ENCODE results near the gene APLP2. TPM values are rescaled to one million over a fixed set of nuclear protein-coding genes. Genes with fewer than 3 reads are reported as not detected.
"Not testable (repeated sequence)": the region's sequence is repeated elsewhere in the genome, so short reads cannot be mapped to it uniquely, and the experiment has no call there.

The APLP2 gene
- total and polyA plus RNA-seq, 4 experiments from 2014 or later, result 33.0 to 65.3 (median 50.3) TPM

GRCh38 chr11:130172001-130172400, 102.3 kb downstream of the APLP2 start:
- H3K36me3 ChIP-seq (ENCODE audit: insufficient read depth, low read length); H3K4me1 ChIP-seq (ENCODE audit: insufficient read depth, low read length); POLR2A ChIA-PET (ENCODE audit: partially characterized antibody); H3K36me3 Mint-ChIP-seq; DNase-seq; H3K9me3 ChIP-seq (ENCODE audit: control insufficient read depth in 1 of 2, low read length in 2 of 2); H3K27ac ChIP-seq (ENCODE audit: low read depth, low read length); H3K4me3 ChIP-seq (ENCODE audit: low read length in 2 of 2); H3K27me3 ChIP-seq (ENCODE audit: insufficient read depth, low read length); intact Hi-C loops (cut with micrococcal nuclease); H3K4me1 Mint-ChIP-seq; H3K27ac Mint-ChIP-seq; H3K4me3 Mint-ChIP-seq: not testable (repeated sequence)
- CTCF ChIA-PET (ENCODE audit: partially characterized antibody), result interaction anchor here (0.7 kb wide), 1 partner anchor 56 kb away, joined by 3 read pairs; no protein-coding TSS in a partner anchor
- Mint-ChIP-seq H3K9me3 (peaks cover 3 to 14% (median 7%) of the 10 kb centered on the region in 8 donors), H3K27me3 (peaks cover 17 to 23% of the 10 kb centered on the region in 2 donors)

- peaks cover 3 to 14% (median 7%) of the 10 kb centered on the region in 8 donors for H3K9me3 Mint-ChIP-seq
- Histone ChIP-seq H3K27ac (ENCODE audit: low read depth, low read length) (no peak overlapping the region), H3K36me3 (ENCODE audit: insufficient read depth, low read length) (no peaks in the 10 kb centered on the region), H3K9me3 (ENCODE audit: control insufficient read depth in 1 of 2, low read length in 2 of 2) (no peaks in the 10 kb centered on the region), H3K4me3 (ENCODE audit: low read length in 2 of 2) (no peak overlapping the region), H3K27me3 (ENCODE audit: insufficient read depth, low read length) (no peaks in the 10 kb centered on the region), H3K4me1 (ENCODE audit: insufficient read depth, low read length) (no peaks in the 10 kb centered on the region)
- ChIA-PET POLR2A (ENCODE audit: partially characterized antibody) (no interaction called here), CTCF (ENCODE audit: partially characterized antibody) (no interaction called here)
- peaks cover 7 to 15% of the 10 kb centered on the region in 2 donors for H3K27me3 Mint-ChIP-seq
- no peak overlapping the region for H3K4me3 Mint-ChIP-seq
- no peak overlapping the region for H3K27ac Mint-ChIP-seq
- H3K36me3 Mint-ChIP-seq, result peaks cover 1 to 6% of the 10 kb centered on the region in 2 donors
- intact Hi-C loops (cut with micrococcal nuclease), result no loop called here
- no peak for DNase-seq
- no peaks in the 10 kb centered on the region for H3K4me1 Mint-ChIP-seq
Observed at GRCh38 chr11:130174642-130175041, 104.9 kb downstream of the APLP2 start.

- POLR2A ChIA-PET (ENCODE audit: partially characterized antibody), result no interaction called here
Observed at GRCh38 chr11:130175898-130176297, 106.2 kb downstream of the APLP2 start.

GRCh38 chr11:130177782-130178181, 108.1 kb downstream of the APLP2 start:
- POLR2A ChIA-PET (ENCODE audit: partially characterized antibody), result no interaction called here
- CTCF ChIA-PET (ENCODE audit: partially characterized antibody), result no interaction called here
- no peaks in the 10 kb centered on the region for H3K4me1 ChIP-seq (ENCODE audit: insufficient read depth, low read length)
- no peak overlapping the region for H3K27ac Mint-ChIP-seq
- H3K4me3 Mint-ChIP-seq, result no peak overlapping the region
- no peak for DNase-seq
- peaks cover 3 to 14% (median 7%) of the 10 kb centered on the region in 8 donors for H3K9me3 Mint-ChIP-seq
- H3K27ac ChIP-seq (ENCODE audit: low read depth, low read length), result no peak overlapping the region
- no peaks in the 10 kb centered on the region for H3K9me3 ChIP-seq (ENCODE audit: control insufficient read depth in 1 of 2, low read length in 2 of 2)
- no peaks in the 10 kb centered on the region for H3K27me3 ChIP-seq (ENCODE audit: insufficient read depth, low read length)
- intact Hi-C loops (cut with micrococcal nuclease), result no loop called here
- H3K4me1 Mint-ChIP-seq, result no peaks in the 10 kb centered on the region
- H3K27me3 Mint-ChIP-seq, result peaks cover 7% of the 10 kb centered on the region in 2 donors
- H3K4me3 ChIP-seq (ENCODE audit: low read length in 2 of 2), result no peak overlapping the region
- peaks cover 1 to 6% of the 10 kb centered on the region in 2 donors for H3K36me3 Mint-ChIP-seq
- no peaks in the 10 kb centered on the region for H3K36me3 ChIP-seq (ENCODE audit: insufficient read depth, low read length)

More at GRCh38 chr11:130175898-130176297, 106.2 kb downstream of the APLP2 start:
- DNase-seq, result no peak
- Histone ChIP-seq H3K9me3 (ENCODE audit: control insufficient read depth in 1 of 2, low read length in 2 of 2) (no peaks in the 10 kb centered on the region), H3K27ac (ENCODE audit: low read depth, low read length) (no peak overlapping the region), H3K27me3 (ENCODE audit: insufficient read depth, low read length) (no peaks in the 10 kb centered on the region), H3K4me1 (ENCODE audit: insufficient read depth, low read length) (no peaks in the 10 kb centered on the region), H3K4me3 (ENCODE audit: low read length in 2 of 2) (no peak overlapping the region), H3K36me3 (ENCODE audit: insufficient read depth, low read length) (no peaks in the 10 kb centered on the region)
- Mint-ChIP-seq H3K9me3 (peaks cover 3 to 14% (median 7%) of the 10 kb centered on the region in 8 donors), H3K36me3 (peaks cover 1 to 6% of the 10 kb centered on the region in 2 donors), H3K4me3 (no peak overlapping the region), H3K27ac (no peak overlapping the region), H3K27me3 (peaks cover 5 to 11% of the 10 kb centered on the region in 2 donors), H3K4me1 (no peaks in the 10 kb centered on the region)
- CTCF ChIA-PET (ENCODE audit: partially characterized antibody), result interaction anchor here (1.1 kb wide), 1 partner anchor 33 kb away, joined by 3 read pairs; no protein-coding TSS in a partner anchor
- intact Hi-C loops (cut with micrococcal nuclease), result no loop called here

- Histone ChIP-seq H3K27me3 (ENCODE audit: insufficient read depth, low read length) (no peaks in the 10 kb centered on the region), H3K36me3 (ENCODE audit: insufficient read depth, low read length) (no peaks in the 10 kb centered on the region), H3K4me1 (ENCODE audit: insufficient read depth, low read length) (no peaks in the 10 kb centered on the region), H3K27ac (ENCODE audit: low read depth, low read length) (no peak overlapping the region), H3K4me3 (ENCODE audit: low read length in 2 of 2) (no peak overlapping the region), H3K9me3 (ENCODE audit: control insufficient read depth in 1 of 2, low read length in 2 of 2) (no peaks in the 10 kb centered on the region)
- Mint-ChIP-seq H3K4me3 (no peak overlapping the region), H3K4me1 (no peaks in the 10 kb centered on the region), H3K27ac (no peak overlapping the region), H3K9me3 (peaks cover 3 to 14% (median 7%) of the 10 kb centered on the region in 8 donors), H3K36me3 (peaks cover 1 to 6% of the 10 kb centered on the region in 2 donors), H3K27me3 (peaks cover 4 to 7% of the 10 kb centered on the region in 2 donors)
- intact Hi-C loops (cut with micrococcal nuclease), result no loop called here
- no peak for DNase-seq
- ChIA-PET POLR2A (ENCODE audit: partially characterized antibody) (no interaction called here), CTCF (ENCODE audit: partially characterized antibody) (no interaction called here)
Observed at GRCh38 chr11:130178441-130179339, 109.0 kb downstream of the APLP2 start.

GRCh38 chr11:130179396-130180306, 110.0 kb downstream of the APLP2 start:
- no peak overlapping the region for H3K27ac ChIP-seq (ENCODE audit: low read depth, low read length)

GRCh38 chr11:130180491-130180890, 110.8 kb downstream of the APLP2 start:
- no peak for DNase-seq
- Mint-ChIP-seq H3K36me3 (peaks cover 1 to 3% of the 10 kb centered on the region in 2 donors), H3K27ac (no peak overlapping the region)

More at GRCh38 chr11:130179396-130180306, 110.0 kb downstream of the APLP2 start:
- DNase-seq, result no peak
- CTCF ChIA-PET (ENCODE audit: partially characterized antibody), result no interaction called here
- intact Hi-C loops (cut with micrococcal nuclease), result no loop called here
- Histone ChIP-seq H3K4me3 (ENCODE audit: low read length in 2 of 2) (no peak overlapping the region), H3K9me3 (ENCODE audit: control insufficient read depth in 1 of 2, low read length in 2 of 2) (no peaks in the 10 kb centered on the region), H3K36me3 (ENCODE audit: insufficient read depth, low read length) (no peaks in the 10 kb centered on the region), H3K4me1 (ENCODE audit: insufficient read depth, low read length) (no peaks in the 10 kb centered on the region), H3K27me3 (ENCODE audit: insufficient read depth, low read length) (no peaks in the 10 kb centered on the region)
- Mint-ChIP-seq H3K36me3 (peaks cover 1 to 6% of the 10 kb centered on the region in 2 donors), H3K27ac (no peak overlapping the region), H3K9me3 (peaks cover 3 to 11% (median 6%) of the 10 kb centered on the region in 8 donors), H3K4me3 (no peak overlapping the region), H3K27me3 (peaks cover 2 to 9% of the 10 kb centered on the region in 2 donors), H3K4me1 (no peaks in the 10 kb centered on the region)
- POLR2A ChIA-PET (ENCODE audit: partially characterized antibody), result no interaction called here

More at GRCh38 chr11:130180491-130180890, 110.8 kb downstream of the APLP2 start:
- Histone ChIP-seq H3K27ac (ENCODE audit: low read depth, low read length) (no peak overlapping the region), H3K27me3 (ENCODE audit: insufficient read depth, low read length) (no peaks in the 10 kb centered on the region), H3K36me3 (ENCODE audit: insufficient read depth, low read length) (no peaks in the 10 kb centered on the region), H3K9me3 (ENCODE audit: control insufficient read depth in 1 of 2, low read length in 2 of 2) (no peaks in the 10 kb centered on the region), H3K4me3 (ENCODE audit: low read length in 2 of 2) (no peak overlapping the region), H3K4me1 (ENCODE audit: insufficient read depth, low read length) (no peaks in the 10 kb centered on the region)
- H3K27me3 Mint-ChIP-seq, result peaks cover 5 to 6% of the 10 kb centered on the region in 2 donors
- peaks cover 0 to 5% (median 3%) of the 10 kb centered on the region in 8 donors for H3K9me3 Mint-ChIP-seq
- ChIA-PET CTCF (ENCODE audit: partially characterized antibody) (no interaction called here), POLR2A (ENCODE audit: partially characterized antibody) (no interaction called here)
- H3K4me1 Mint-ChIP-seq, result no peaks in the 10 kb centered on the region
- intact Hi-C loops (cut with micrococcal nuclease), result no loop called here
- H3K4me3 Mint-ChIP-seq, result no peak overlapping the region
